Gastrocnemius medialis (tissue), 4 donors: ENCODE results near the gene ADCY1. TPM values are rescaled to one million over a fixed set of nuclear protein-coding genes. Genes with fewer than 3 reads are reported as not detected.

Experiments
- ATAC-seq, 2 donors: fragments of 150-250 bp; one replicate each; pipeline ENCODE4 v1.9.1; 2016
- DNase-seq, 2 donors: peaks; one replicate each; pipeline ENCODE4 v3.0.0-alpha.2; 2019
- H3K27ac ChIP-seq, 4 donors: fragments of 200-600 bp; sonication (generic); 1 replicate in 1 of 4; 2 replicates in 3 of 4; pipeline ENCODE4 v1.5.1; 2016 to 2018; ENCODE audit warnings: mild to moderate bottlenecking in 2 of 4, moderate library complexity in 1 of 4
- H3K27me3 ChIP-seq, 3 donors: fragments of 200-600 bp; sonication (generic) in 2 of 3; 1 replicate in 1 of 3; 2 replicates in 2 of 3; pipeline versions ENCODE4 v1.5.1 to v1.6.0; 2016 to 2019; ENCODE audit warnings: mild to moderate bottlenecking in 1 of 3, moderate library complexity in 1 of 3
- H3K36me3 ChIP-seq, 2 donors: fragments of 200-600 bp; sonication (generic) in 1 of 2; one replicate each; pipeline ENCODE4 v1.5.1; 2017 to 2018
- H3K4me1 ChIP-seq, 2 donors: fragments of 200-600 bp; sonication (generic) in 1 of 2; one replicate each; pipeline ENCODE4 v1.5.1; 2016 to 2017; ENCODE audit warnings: mild to moderate bottlenecking in 2 of 2
- H3K4me3 ChIP-seq, 4 donors: fragments of 200-600 bp; sonication (generic) in 3 of 4; 1 replicate in 1 of 4; 2 replicates in 3 of 4; pipeline ENCODE4 v1.5.1; 2016 to 2019; ENCODE audit warnings: mild to moderate bottlenecking in 2 of 4
- H3K9me3 ChIP-seq, 3 donors: fragments of 200-600 bp; sonication (generic) in 2 of 3; 1 replicate in 1 of 3; 2 replicates in 2 of 3; pipeline ENCODE4 v1.5.1; 2016 to 2019
- CTCF ChIP-seq, 5 experiments: fragments of 450-650 bp in 3 of 5; fragments of 200-600 bp in 2 of 5; sonication (generic) in 2 of 5; IDR thresholded peaks in 4 of 5; conservative IDR thresholded peaks in 1 of 5; 1 replicate in 4 of 5; 2 replicates in 1 of 5; pipeline ENCODE4 v1.5.1; 2016 to 2019; ENCODE audit warnings: antibody characterized with exemption in 5 of 5, mild to moderate bottlenecking in 3 of 5, moderate library complexity in 3 of 5
- POLR2A ChIP-seq, 2 donors: fragments of 450-650 bp; IDR thresholded peaks; one replicate each; pipeline ENCODE4 v1.6.1; 2017; ENCODE audit warnings: antibody characterized with exemption in 2 of 2, mild to moderate bottlenecking in 2 of 2, moderate library complexity in 2 of 2
- in situ Hi-C, 4 donors: fragments of 200-750 bp; cut with MboI; loops; one replicate each; pipeline versions ENCODE4 v1.15.0 to v1.8.0; 2017; ENCODE audit warnings: low sequenced_read_pairs in 4 of 4
- intact Hi-C: fragments of 100-400 bp; cut with DNase I; formaldehyde crosslinking; loops from one replicate; pipeline ENCODE4 v1.15.1; 2023; ENCODE audit warnings: low total_unique reads
- total RNA-seq, 4 donors: library from RNA; depleted of rRNA; stranded (reverse); fragments of >200 nt; gene quantifications; one replicate each; pipeline versions ENCODE4 v1.1.0 to v1.2.3, GENCODE V29; 2016

The ADCY1 gene
- total RNA-seq, 4 donors from 2014 or later: 0.42 to 3.5 (median 1.4) TPM

- ATAC-seq (no peak), DNase-seq (no peak)
- intact Hi-C loops (no loop called here), in situ Hi-C loops (no loop called here)
- Histone ChIP-seq H3K9me3 (no peaks in the 10 kb centered on the region), H3K36me3 (no peaks in the 10 kb centered on the region), H3K27me3 (no peaks in the 10 kb centered on the region), H3K27ac (no peak overlapping the region), H3K4me1 (no peaks in the 10 kb centered on the region), H3K4me3 (no peak overlapping the region)
- TF ChIP-seq CTCF (IDR thresholded peaks at IDR 0.05 in 4 of 5, conservative IDR thresholded peaks at IDR 0.05 in 1 of 5) (no peak), POLR2A (IDR thresholded peaks at IDR 0.05) (no peak)
These were observed 21.9 kb downstream of the ADCY1 start for GRCh38 chr7:45595809-45596664.

GRCh38 chr7:45596665-45597095 lies 22.5 kb downstream of the ADCY1 start:
- no peak for DNase-seq
- H3K9me3 ChIP-seq: no peaks in the 10 kb centered on the region
- no peaks in the 10 kb centered on the region for H3K36me3 ChIP-seq
- intact Hi-C loops: no loop called here
- TF ChIP-seq POLR2A (IDR thresholded peaks at IDR 0.05) (no peak), CTCF (IDR thresholded peaks at IDR 0.05 in 4 of 5, conservative IDR thresholded peaks at IDR 0.05 in 1 of 5) (no peak)
- no peaks in the 10 kb centered on the region for H3K27me3 ChIP-seq
- H3K4me1 ChIP-seq: no peaks in the 10 kb centered on the region
- no peak overlapping the region for H3K4me3 ChIP-seq
- H3K27ac ChIP-seq: no peak overlapping the region
- no peak for ATAC-seq
- in situ Hi-C loops: no loop called here

GRCh38 chr7:45597286-45597984 lies 23.3 kb downstream of the ADCY1 start:
- no peak overlapping the region for H3K27ac ChIP-seq
- no peak for ATAC-seq
- H3K4me1 ChIP-seq: no peaks in the 10 kb centered on the region
- no peaks in the 10 kb centered on the region for H3K9me3 ChIP-seq
- in situ Hi-C loops (no loop called here), intact Hi-C loops (no loop called here)
- no peak overlapping the region for H3K4me3 ChIP-seq
- no peak for TF ChIP-seq CTCF (IDR thresholded peaks at IDR 0.05 in 4 of 5, conservative IDR thresholded peaks at IDR 0.05 in 1 of 5)
- no peak for TF ChIP-seq POLR2A (IDR thresholded peaks at IDR 0.05)
- no peak for DNase-seq
- no peaks in the 10 kb centered on the region for H3K36me3 ChIP-seq
- no peaks in the 10 kb centered on the region for H3K27me3 ChIP-seq

- H3K36me3 ChIP-seq: no peaks in the 10 kb centered on the region
- H3K9me3 ChIP-seq: no peaks in the 10 kb centered on the region
- no peaks in the 10 kb centered on the region for H3K4me1 ChIP-seq
- H3K27ac ChIP-seq: no peak overlapping the region
- no peaks in the 10 kb centered on the region for H3K27me3 ChIP-seq
- ATAC-seq (no peak), DNase-seq (no peak)
- no peak overlapping the region for H3K4me3 ChIP-seq
- TF ChIP-seq CTCF (IDR thresholded peaks at IDR 0.05 in 4 of 5, conservative IDR thresholded peaks at IDR 0.05 in 1 of 5) (no peak), POLR2A (IDR thresholded peaks at IDR 0.05) (no peak)
- in situ Hi-C loops: no loop called here
- intact Hi-C loops: no loop called here
These were observed 24.8 kb downstream of the ADCY1 start for GRCh38 chr7:45598886-45599520.
